ENCODE results near the gene RPS28.
"Not testable (repeated sequence)": the region's sequence is repeated elsewhere in the genome, so short reads cannot be mapped to it uniquely, and the experiment has no call there.

The RPS28 gene

GRCh38 chr19:8320564-8321066, 681 bp upstream of the RPS28 start:
- no peak for DNase-seq

DNA sequence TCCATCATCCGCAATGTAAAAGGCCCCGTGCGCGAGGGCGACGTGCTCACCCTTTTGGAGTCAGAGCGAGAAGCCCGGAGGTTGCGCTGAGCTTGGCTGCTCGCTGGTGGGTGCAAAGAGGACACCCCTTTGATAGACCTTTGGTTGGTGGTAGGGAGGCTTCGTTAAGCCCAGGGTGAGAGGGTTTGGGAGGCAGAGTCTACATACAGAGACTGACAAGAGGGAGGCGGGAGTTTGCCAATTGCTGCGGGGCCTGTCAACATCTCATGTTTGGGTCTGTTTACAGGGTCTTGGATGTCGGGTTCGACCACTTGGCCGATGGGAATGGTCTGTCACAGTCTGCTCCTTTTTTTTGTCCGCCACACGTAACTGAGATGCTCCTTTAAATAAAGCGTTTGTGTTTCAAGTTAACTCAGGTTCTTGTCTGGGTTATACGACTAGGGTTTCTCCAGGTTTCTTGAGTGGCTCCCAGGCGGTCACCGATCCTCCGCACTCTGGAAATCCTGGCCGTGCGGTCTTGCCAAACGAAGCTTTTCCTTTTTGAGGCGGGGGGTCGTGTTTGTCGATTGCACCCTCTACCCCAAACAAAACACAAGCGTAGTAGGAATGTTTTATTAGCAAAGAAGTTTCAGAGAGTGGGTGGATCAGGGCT, 816 bp downstream of the RPS28 start:
- DNase-seq, result no peak

- DNase-seq, result no peak
These were observed 1.3 kb downstream of the RPS28 start for GRCh38 chr19:8322638-8322997.

DNA sequence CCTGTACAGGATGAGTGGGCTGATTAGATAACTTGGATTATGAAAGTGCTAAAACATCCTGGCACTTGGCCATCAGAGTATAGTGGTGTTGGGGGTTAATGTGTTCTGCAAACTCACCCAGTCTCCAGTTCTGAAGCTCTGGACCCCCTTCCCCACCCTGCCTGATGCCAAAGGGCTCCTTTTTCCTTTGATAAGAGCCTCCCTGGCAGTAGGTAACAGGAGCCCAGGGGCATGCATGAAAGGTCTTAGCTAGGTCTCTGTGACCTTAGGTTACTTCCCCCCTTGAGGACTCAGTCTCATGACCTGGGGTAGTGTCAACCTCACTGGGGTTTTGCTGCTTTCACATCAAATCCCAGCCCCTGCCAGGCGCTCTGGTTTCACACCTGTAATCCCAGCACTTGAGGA, 2.5 kb downstream of the RPS28 start:
- no peak for DNase-seq

DNA sequence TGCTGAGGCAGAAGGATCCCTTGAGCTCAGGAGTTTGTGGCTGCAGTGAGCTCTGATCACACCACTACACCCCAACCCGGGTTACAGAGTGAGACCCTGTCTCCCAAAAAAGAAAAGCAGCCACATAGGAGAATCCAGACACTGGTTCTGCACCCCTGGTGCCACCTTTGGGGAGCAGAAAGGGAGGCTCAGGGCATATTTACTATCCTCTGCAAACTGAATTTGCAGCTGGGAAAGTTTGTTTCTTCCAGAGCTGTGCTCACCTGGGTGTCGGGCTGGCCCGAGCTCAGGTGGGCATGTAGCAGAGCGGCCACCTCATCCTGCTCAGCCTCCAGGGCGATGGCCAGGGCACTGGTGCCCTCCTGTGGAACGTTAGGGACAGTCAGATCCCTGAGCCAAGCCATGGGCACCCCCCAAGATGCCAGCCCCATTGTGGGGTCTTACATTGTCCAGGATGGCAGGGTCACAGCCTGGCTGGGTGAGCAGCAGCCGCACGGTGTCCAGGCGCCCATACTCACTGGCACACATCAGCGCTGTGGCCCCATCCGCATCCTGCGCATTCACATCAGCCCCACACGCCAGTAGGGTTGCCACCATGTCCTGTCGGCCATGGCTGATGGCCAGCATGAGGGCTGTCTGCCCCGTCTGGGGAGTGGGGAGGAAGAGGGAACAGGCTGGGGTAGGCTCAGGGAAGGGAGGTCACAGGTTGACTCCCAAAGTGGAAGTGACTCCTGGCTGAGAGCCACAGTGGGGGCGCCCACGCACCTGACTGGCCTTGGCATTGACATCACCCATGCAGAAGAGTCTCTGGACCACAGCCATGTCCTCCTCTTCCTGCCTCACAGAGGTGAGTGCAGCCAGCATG, 3.1 kb downstream of the RPS28 start:
- DNase-seq, result no peak

- DNase-seq, result no peak
These were observed 4.2 kb downstream of the RPS28 start for GRCh38 chr19:8325454-8325853.

- DNase-seq, result no peak
These were observed 8.7 kb downstream of the RPS28 start for GRCh38 chr19:8329996-8330395.

- no peak for DNase-seq
These were observed 10.1 kb downstream of the RPS28 start for GRCh38 chr19:8331263-8331845.

DNA sequence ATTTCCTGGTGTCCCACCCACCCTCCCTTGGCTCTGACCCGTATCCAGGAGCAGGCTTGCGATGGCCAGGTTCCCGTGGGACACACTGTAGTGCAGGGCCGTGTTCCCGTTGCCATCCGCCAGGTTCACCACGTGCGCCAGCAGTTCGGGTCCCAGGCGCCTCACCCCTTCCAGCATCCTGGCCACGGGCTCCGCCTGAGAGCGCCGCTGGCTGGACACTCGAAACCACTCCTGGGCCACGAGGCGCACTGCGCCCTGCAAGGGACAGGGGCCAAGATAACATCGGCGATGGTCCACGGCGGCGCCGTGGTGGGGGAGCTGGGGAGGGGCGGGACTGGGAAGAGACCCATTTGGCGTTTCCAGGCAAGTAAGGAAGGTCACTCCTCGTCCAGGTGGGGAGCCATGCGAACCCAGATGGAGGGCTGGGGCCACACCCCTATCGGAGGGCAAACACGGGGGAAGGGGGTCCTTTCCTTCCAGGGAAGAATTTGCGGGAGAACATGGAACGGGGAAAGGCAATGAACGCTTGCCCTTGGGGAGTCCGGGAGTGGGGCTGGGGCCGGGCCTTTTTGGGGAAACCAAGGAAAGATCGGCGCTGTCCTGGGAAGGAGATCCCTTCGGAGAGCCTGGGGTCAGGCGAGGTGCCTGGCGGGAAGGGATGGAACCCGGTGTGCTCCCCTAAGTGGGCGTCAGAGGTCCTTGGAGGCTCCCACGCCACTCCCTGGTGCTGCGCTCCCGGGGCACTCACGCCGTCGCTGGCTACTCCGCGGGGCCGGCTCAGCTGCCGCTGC, 11.9 kb downstream of the RPS28 start:
- DNase-seq, result no peak

- no peak for DNase-seq
These were observed 12.6 kb downstream of the RPS28 start for GRCh38 chr19:8333767-8334457.

DNA sequence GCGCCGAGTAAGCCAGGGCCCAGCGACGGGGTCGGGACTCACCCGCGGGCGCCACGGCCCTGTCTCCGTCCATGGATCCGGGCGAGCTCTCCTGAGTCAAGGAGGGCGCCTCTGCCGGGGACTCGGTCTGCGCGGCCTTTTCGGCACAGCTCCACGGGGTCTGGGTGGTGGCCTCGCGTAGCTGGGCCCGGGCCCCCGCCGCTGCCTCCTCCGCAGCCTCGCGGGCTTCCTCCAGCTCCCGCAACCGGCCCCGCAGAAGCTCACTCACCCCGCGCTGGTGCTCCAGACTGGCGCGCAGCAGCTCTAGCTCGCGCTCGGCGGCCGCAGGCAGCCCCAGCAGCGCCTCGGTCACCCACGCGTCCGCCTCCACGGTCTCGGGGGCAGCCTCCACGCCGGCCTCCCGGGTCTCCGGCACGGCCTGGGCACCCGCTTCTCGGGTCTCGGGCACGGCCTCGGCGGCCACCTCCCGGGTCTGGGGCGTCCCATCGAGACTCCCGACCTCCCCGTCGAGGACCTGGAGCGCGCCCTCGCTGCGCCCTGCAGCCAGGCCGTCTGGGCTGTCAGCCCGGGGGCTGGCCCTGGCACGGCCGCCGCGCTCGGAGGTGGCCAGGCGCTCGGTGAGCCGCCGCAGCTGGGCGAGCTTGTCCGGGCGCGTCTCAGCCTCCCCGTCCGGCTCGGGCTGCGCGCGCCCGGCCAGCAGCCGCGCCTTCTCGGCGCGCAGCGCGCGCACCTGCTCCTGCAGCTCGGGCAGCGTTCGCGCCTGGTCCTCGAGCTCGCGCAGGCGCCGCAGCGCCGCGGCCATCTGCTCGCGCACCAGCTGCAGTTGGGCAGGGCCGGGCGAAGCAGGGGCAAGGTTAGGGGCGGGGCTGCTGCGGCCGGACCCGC, 13.4 kb downstream of the RPS28 start:
- no peak for DNase-seq

DNA sequence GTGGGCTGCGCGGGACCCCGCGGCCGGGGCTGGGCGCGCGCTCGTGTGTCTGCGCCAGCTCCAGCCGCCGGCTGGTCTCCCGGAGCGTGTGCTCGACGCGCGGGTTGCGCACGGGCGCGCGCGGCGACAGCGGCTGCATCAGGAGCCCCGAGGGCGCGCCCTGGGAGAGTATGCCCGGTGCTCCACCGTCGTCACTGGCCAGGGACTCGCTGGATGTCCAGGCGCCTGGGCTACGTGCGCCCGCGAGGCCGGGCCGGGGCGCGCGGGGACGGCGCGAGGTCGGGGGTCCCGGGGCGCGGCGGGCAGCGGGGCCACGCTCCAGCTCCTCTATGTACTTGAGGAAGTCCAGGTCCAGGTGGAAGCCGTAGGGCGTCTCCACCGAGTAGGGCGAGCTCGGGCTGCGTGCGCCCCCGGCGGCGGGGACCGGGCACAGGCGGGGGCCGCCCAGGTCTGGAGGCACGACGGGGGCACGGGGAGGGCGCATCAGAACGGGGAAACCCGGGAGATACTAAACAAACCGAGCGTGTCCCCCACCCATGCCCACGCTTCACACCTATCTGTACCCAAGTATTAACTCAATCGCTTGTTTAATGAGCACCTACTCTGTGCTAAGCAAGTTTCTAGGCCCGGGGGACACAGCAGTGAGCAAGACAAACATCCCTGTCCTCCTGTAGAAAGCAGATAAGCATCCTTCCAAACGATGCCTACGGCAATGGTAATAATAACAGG, 14.2 kb downstream of the RPS28 start:
- DNase-seq, result no peak

DNA sequence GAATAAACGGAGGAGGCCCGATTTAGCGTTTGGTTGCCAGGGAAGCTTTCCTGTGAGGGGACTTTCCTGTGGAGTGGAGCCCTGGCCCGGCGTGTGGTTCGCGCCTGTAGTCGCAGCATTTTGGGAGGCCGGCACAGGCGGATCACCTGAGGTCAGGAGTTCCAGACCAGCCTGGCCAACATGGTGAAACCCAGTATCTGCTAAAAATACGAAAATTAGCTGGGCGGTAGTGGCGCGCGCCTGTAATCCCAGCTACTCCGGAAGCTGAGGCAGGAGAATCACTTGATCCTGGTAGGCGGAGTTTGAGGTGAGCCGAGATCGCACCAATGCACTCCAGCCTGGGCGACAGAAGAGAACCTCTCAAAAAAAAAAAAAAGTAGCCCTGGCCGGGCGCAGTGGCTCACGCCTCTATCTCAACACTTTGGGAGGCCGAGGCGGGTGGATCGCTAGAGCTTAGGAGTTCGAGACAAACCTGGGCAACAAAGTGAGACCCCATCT, 14.8 kb downstream of the RPS28 start:
- DNase-seq, result no peak

DNA sequence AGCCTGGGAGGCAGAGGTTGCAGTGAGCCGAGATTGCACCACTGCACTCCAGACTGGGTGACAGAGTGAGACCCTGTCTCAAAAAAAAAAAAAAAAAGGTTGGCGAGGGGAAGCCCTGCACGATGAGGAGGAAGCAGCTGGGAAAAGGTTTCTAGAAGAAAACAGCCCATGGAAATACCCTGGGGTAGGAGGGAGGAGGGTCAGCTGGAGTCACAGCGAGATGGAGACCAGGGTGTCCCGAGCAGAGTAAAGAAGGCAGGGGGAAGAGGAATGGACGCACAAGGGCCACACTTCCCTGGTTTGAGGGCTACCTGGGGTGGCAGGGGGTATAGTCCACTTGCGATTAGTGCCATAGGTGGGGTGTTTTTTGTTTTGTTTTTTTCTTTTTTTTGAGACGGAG, 15.4 kb downstream of the RPS28 start:
- no peak for DNase-seq

- DNase-seq, result no peak
These were observed 16.4 kb downstream of the RPS28 start for GRCh38 chr19:8337728-8338127.

DNA sequence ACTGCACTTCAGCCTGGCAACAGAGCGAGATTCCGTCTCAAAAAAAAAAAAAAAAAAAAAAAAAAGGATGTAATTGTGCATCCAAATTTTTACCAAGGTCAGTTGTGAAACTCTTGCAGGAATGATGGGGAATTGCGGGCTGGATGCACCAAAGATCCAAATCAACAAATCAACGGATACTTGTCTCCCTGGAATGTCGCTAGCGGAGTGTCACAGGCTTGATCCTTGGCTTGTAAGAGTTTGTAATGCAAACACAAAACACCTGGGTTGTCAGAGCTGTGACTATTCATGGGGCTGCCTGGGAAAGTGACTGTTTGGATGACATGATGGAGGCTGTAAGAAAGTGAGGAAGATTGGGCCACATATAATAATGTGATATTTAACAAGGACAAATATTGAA, 17.5 kb downstream of the RPS28 start:
- DNase-seq, result no peak

- DNase-seq, result no peak
These were observed 19.2 kb downstream of the RPS28 start for GRCh38 chr19:8340341-8341096.

DNA sequence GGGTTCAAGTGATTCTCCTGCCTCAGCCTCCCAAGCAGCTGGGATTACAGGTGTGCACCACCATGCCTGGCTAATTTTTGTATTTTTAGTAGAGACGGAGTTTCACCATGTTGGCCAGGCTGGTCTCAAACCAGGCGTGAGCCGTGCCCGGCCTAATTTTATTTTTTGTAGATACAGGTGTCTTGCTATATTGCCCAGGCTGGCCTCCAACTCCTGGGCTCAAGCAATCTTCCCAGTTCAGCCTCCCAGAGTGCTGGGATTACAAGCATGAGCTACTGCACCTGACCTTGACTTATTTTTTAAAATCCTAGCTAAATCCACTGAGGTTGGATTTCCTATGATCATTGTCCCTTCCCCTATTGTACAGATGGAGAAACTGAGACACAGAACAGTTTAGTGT, 20.2 kb downstream of the RPS28 start:
- not testable (repeated sequence) for DNase-seq

GRCh38 chr19:8342316-8342683, 21.0 kb downstream of the RPS28 start:
- no peak for DNase-seq
